ENCODE results near the gene RUVBL1.
A peak's percentile ranks its signal among the peaks of the same experiment; 100 is the strongest.

The RUVBL1 gene

GRCh38 chr3:128152419-128153155 is 29.0 kb upstream of the RUVBL1 start:
- Histone ChIP-seq H3K9me3 (ENCODE audit: control insufficient read depth, insufficient read depth, low read length) (no peaks in the 10 kb centered on the region), H3K9ac (ENCODE audit: low read depth, low read length) (peak overlapping the region; percentile 81), H3K4me1 (ENCODE audit: insufficient read depth, low read length) (no peaks in the 10 kb centered on the region), H3K36me3 (ENCODE audit: insufficient read depth, low read length) (no peaks in the 10 kb centered on the region)

- H3K9me3 ChIP-seq (ENCODE audit: control insufficient read depth, insufficient read depth, low read length), result no peaks in the 10 kb centered on the region
- H3K9ac ChIP-seq (ENCODE audit: low read depth, low read length), result no peak overlapping the region
- H3K36me3 ChIP-seq (ENCODE audit: insufficient read depth, low read length), result no peaks in the 10 kb centered on the region
- no peaks in the 10 kb centered on the region for H3K4me1 ChIP-seq (ENCODE audit: insufficient read depth, low read length)
Measured at GRCh38 chr3:128151758-128152274, 28.2 kb upstream of the RUVBL1 start.

- Histone ChIP-seq H3K9ac (ENCODE audit: low read depth, low read length) (no peak overlapping the region), H3K4me1 (ENCODE audit: insufficient read depth, low read length) (no peaks in the 10 kb centered on the region), H3K9me3 (ENCODE audit: control insufficient read depth, insufficient read depth, low read length) (no peaks in the 10 kb centered on the region), H3K36me3 (ENCODE audit: insufficient read depth, low read length) (no peaks in the 10 kb centered on the region)
Measured at GRCh38 chr3:128149650-128150049, 26.0 kb upstream of the RUVBL1 start.

GRCh38 chr3:128146201-128146600 is 22.6 kb upstream of the RUVBL1 start:
- no peaks in the 10 kb centered on the region for H3K4me1 ChIP-seq (ENCODE audit: insufficient read depth, low read length)
- H3K36me3 ChIP-seq (ENCODE audit: insufficient read depth, low read length), result no peaks in the 10 kb centered on the region
- no peak overlapping the region for H3K9ac ChIP-seq (ENCODE audit: low read depth, low read length)
- no peaks in the 10 kb centered on the region for H3K9me3 ChIP-seq (ENCODE audit: control insufficient read depth, insufficient read depth, low read length)

- Histone ChIP-seq H3K9me3 (ENCODE audit: control insufficient read depth, insufficient read depth, low read length) (no peaks in the 10 kb centered on the region), H3K36me3 (ENCODE audit: insufficient read depth, low read length) (no peaks in the 10 kb centered on the region), H3K4me1 (ENCODE audit: insufficient read depth, low read length) (no peaks in the 10 kb centered on the region), H3K9ac (ENCODE audit: low read depth, low read length) (no peak overlapping the region)
Measured at GRCh38 chr3:128145279-128145678, 21.7 kb upstream of the RUVBL1 start.

- H3K4me1 ChIP-seq (ENCODE audit: insufficient read depth, low read length), result no peaks in the 10 kb centered on the region
- H3K9ac ChIP-seq (ENCODE audit: low read depth, low read length), result no peak overlapping the region
- no peaks in the 10 kb centered on the region for H3K9me3 ChIP-seq (ENCODE audit: control insufficient read depth, insufficient read depth, low read length)
- H3K36me3 ChIP-seq (ENCODE audit: insufficient read depth, low read length), result no peaks in the 10 kb centered on the region
Measured at GRCh38 chr3:128144512-128145187, 21.0 kb upstream of the RUVBL1 start.

GRCh38 chr3:128143496-128143895 is 19.9 kb upstream of the RUVBL1 start:
- H3K9ac ChIP-seq (ENCODE audit: low read depth, low read length), result no peak overlapping the region
- no peaks in the 10 kb centered on the region for H3K36me3 ChIP-seq (ENCODE audit: insufficient read depth, low read length)
- H3K9me3 ChIP-seq (ENCODE audit: control insufficient read depth, insufficient read depth, low read length), result no peaks in the 10 kb centered on the region
- no peaks in the 10 kb centered on the region for H3K4me1 ChIP-seq (ENCODE audit: insufficient read depth, low read length)

GRCh38 chr3:128133273-128133883 is 9.8 kb upstream of the RUVBL1 start:
- H3K9me3 ChIP-seq (ENCODE audit: control insufficient read depth, insufficient read depth, low read length), result peaks cover 3% of the 10 kb centered on the region; the same call in 1 of the 2 replicates
- H3K4me1 ChIP-seq (ENCODE audit: insufficient read depth, low read length), result no peaks in the 10 kb centered on the region
- H3K36me3 ChIP-seq (ENCODE audit: insufficient read depth, low read length), result no peaks in the 10 kb centered on the region
- H3K9ac ChIP-seq (ENCODE audit: low read depth, low read length), result no peak overlapping the region

- Histone ChIP-seq H3K4me1 (ENCODE audit: insufficient read depth, low read length) (no peaks in the 10 kb centered on the region), H3K9me3 (ENCODE audit: control insufficient read depth, insufficient read depth, low read length) (peaks cover 3% of the 10 kb centered on the region; the same call in 1 of the 2 replicates), H3K36me3 (ENCODE audit: insufficient read depth, low read length) (no peaks in the 10 kb centered on the region), H3K9ac (ENCODE audit: low read depth, low read length) (no peak overlapping the region)
Measured at GRCh38 chr3:128131897-128132646, 8.5 kb upstream of the RUVBL1 start.

- Histone ChIP-seq H3K36me3 (ENCODE audit: insufficient read depth, low read length) (no peaks in the 10 kb centered on the region), H3K9ac (ENCODE audit: low read depth, low read length) (no peak overlapping the region), H3K9me3 (ENCODE audit: control insufficient read depth, insufficient read depth, low read length) (peaks cover 3% of the 10 kb centered on the region; the same call in 1 of the 2 replicates), H3K4me1 (ENCODE audit: insufficient read depth, low read length) (no peaks in the 10 kb centered on the region)
Measured at GRCh38 chr3:128128251-128128650, 4.6 kb upstream of the RUVBL1 start.

GRCh38 chr3:128127236-128127635 is 3.6 kb upstream of the RUVBL1 start:
- H3K9ac ChIP-seq (ENCODE audit: low read depth, low read length), result no peak overlapping the region
- H3K4me1 ChIP-seq (ENCODE audit: insufficient read depth, low read length), result no peaks in the 10 kb centered on the region
- no peaks in the 10 kb centered on the region for H3K9me3 ChIP-seq (ENCODE audit: control insufficient read depth, insufficient read depth, low read length)
- H3K36me3 ChIP-seq (ENCODE audit: insufficient read depth, low read length), result no peaks in the 10 kb centered on the region

- Histone ChIP-seq H3K9me3 (ENCODE audit: control insufficient read depth, insufficient read depth, low read length) (no peaks in the 10 kb centered on the region), H3K4me1 (ENCODE audit: insufficient read depth, low read length) (no peaks in the 10 kb centered on the region), H3K9ac (ENCODE audit: low read depth, low read length) (peak overlapping the region; percentile 70), H3K36me3 (ENCODE audit: insufficient read depth, low read length) (no peaks in the 10 kb centered on the region)
Measured at GRCh38 chr3:128123156-128123537, 465 bp downstream of the RUVBL1 start.

GRCh38 chr3:128122013-128122412 is 1.6 kb downstream of the RUVBL1 start:
- Histone ChIP-seq H3K9ac (ENCODE audit: low read depth, low read length) (no peak overlapping the region), H3K36me3 (ENCODE audit: insufficient read depth, low read length) (peaks cover 4% of the 10 kb centered on the region; the same call in 1 of the 2 replicates), H3K9me3 (ENCODE audit: control insufficient read depth, insufficient read depth, low read length) (no peaks in the 10 kb centered on the region), H3K4me1 (ENCODE audit: insufficient read depth, low read length) (no peaks in the 10 kb centered on the region)

Measured in ES-I3 (cell line).